COLO668 (cell line): ENCODE measurements around the gene IFNA14.
"Not testable (repeated sequence)": the region's sequence is repeated elsewhere in the genome, so short reads cannot be mapped to it uniquely, and the experiment has no call there.

Source experiments
- DNase-seq: peaks from one replicate; lab custom pipeline; 2025; ENCODE audit not compliant: unreplicated experiment; lab: John Stamatoyannopoulos, UW

IFNA14 gene

GRCh38 chr9:21239911-21240310, at the start of gene IFNA14:
Gene IFNA14 (minus strand): TSS chr9:21240005. CDS start chr9:21239935, 70 bp downstream.
- no peak for DNase-seq

- no peak for DNase-seq
Observed at GRCh38 chr9:21287280-21287679, 47.5 kb upstream of the IFNA14 start.

GRCh38 chr9:21286659-21287058, 46.9 kb upstream of the IFNA14 start:
- DNase-seq: no peak

GRCh38 chr9:21286099-21286498, 46.3 kb upstream of the IFNA14 start:
- no peak for DNase-seq

- no peak for DNase-seq
Observed at GRCh38 chr9:21281275-21281674, 41.5 kb upstream of the IFNA14 start.

- DNase-seq: no peak
Observed at GRCh38 chr9:21268347-21268657, 28.5 kb upstream of the IFNA14 start.

- no peak for DNase-seq
Observed at GRCh38 chr9:21267485-21268346, 27.9 kb upstream of the IFNA14 start.

- DNase-seq: no peak
Observed at GRCh38 chr9:21266733-21267484, 27.1 kb upstream of the IFNA14 start.

GRCh38 chr9:21265421-21266189, 25.8 kb upstream of the IFNA14 start:
- DNase-seq: no peak

- DNase-seq: no peak
Observed at GRCh38 chr9:21255538-21256212, 15.9 kb upstream of the IFNA14 start.

- DNase-seq: peak; percentile 10
Observed at GRCh38 chr9:21252721-21253547, 13.1 kb upstream of the IFNA14 start.

- no peak for DNase-seq
Observed at GRCh38 chr9:21251638-21252037, 11.8 kb upstream of the IFNA14 start.

- DNase-seq: no peak
Observed at GRCh38 chr9:21251190-21251589, 11.4 kb upstream of the IFNA14 start.

- no peak for DNase-seq
Observed at GRCh38 chr9:21244836-21245235, 5.0 kb upstream of the IFNA14 start.

GRCh38 chr9:21236360-21236714, 3.5 kb downstream of the IFNA14 start:
- not testable (repeated sequence) for DNase-seq

- DNase-seq: not testable (repeated sequence)
Observed at GRCh38 chr9:21235468-21236359, 4.1 kb downstream of the IFNA14 start.

GRCh38 chr9:21234153-21234687, 5.6 kb downstream of the IFNA14 start:
- no peak for DNase-seq

GRCh38 chr9:21233258-21233657, 6.5 kb downstream of the IFNA14 start:
- DNase-seq: no peak

- DNase-seq: no peak
Observed at GRCh38 chr9:21228122-21228521, 11.7 kb downstream of the IFNA14 start, which contains the start of gene IFNA17. Gene IFNA17 (minus strand): TSS chr9:21228222. CDS start chr9:21228173, 49 bp downstream.
